ENCODE data around the gene FAM216B. TPM values are rescaled to one million over a fixed set of nuclear protein-coding genes. Genes with fewer than 3 reads are reported as not detected.

Gene FAM216B
- total RNA-seq = not detected

- no peak for DNase-seq (ENCODE audit: low spot score)
These were observed at the start of gene FAM216B for GRCh38 chr13:42781352-42781751. Gene FAM216B (plus strand): TSS chr13:42781584. CDS start chr13:42784068, 2,484 bp downstream.

GRCh38 chr13:42732073-42732472 lies 49.3 kb upstream of the FAM216B start:
- DNase-seq (ENCODE audit: low spot score) = no peak

GRCh38 chr13:42733046-42733445 lies 48.3 kb upstream of the FAM216B start:
- DNase-seq (ENCODE audit: low spot score) = no peak

GRCh38 chr13:42735010-42735409 lies 46.4 kb upstream of the FAM216B start:
- no peak for DNase-seq (ENCODE audit: low spot score)

GRCh38 chr13:42740753-42741152 lies 40.6 kb upstream of the FAM216B start:
- peak; percentile 68 for DNase-seq (ENCODE audit: low spot score)

- no peak for DNase-seq (ENCODE audit: low spot score)
These were observed 39.5 kb upstream of the FAM216B start for GRCh38 chr13:42741914-42742313.

GRCh38 chr13:42745655-42746054 lies 35.7 kb upstream of the FAM216B start:
- no peak for DNase-seq (ENCODE audit: low spot score)

GRCh38 chr13:42746866-42747265 lies 34.5 kb upstream of the FAM216B start:
- DNase-seq (ENCODE audit: low spot score) = no peak

- DNase-seq (ENCODE audit: low spot score) = no peak
These were observed 33.9 kb upstream of the FAM216B start for GRCh38 chr13:42747399-42747873.

- DNase-seq (ENCODE audit: low spot score) = no peak
These were observed 30.6 kb upstream of the FAM216B start for GRCh38 chr13:42750794-42751193.

GRCh38 chr13:42751693-42752092 lies 29.7 kb upstream of the FAM216B start:
- no peak for DNase-seq (ENCODE audit: low spot score)

- DNase-seq (ENCODE audit: low spot score) = no peak
These were observed 28.7 kb upstream of the FAM216B start for GRCh38 chr13:42752731-42753130.

GRCh38 chr13:42753697-42754096 lies 27.7 kb upstream of the FAM216B start:
- no peak for DNase-seq (ENCODE audit: low spot score)

- no peak for DNase-seq (ENCODE audit: low spot score)
These were observed 26.4 kb upstream of the FAM216B start for GRCh38 chr13:42754801-42755510.

- no peak for DNase-seq (ENCODE audit: low spot score)
These were observed 23.5 kb upstream of the FAM216B start for GRCh38 chr13:42757678-42758420.

- no peak for DNase-seq (ENCODE audit: low spot score)
These were observed 22.9 kb upstream of the FAM216B start for GRCh38 chr13:42758515-42758914.

GRCh38 chr13:42760951-42761350 lies 20.4 kb upstream of the FAM216B start:
- no peak for DNase-seq (ENCODE audit: low spot score)

- DNase-seq (ENCODE audit: low spot score) = no peak
These were observed 19.1 kb upstream of the FAM216B start for GRCh38 chr13:42762251-42762650.

GRCh38 chr13:42762917-42763316 lies 18.5 kb upstream of the FAM216B start:
- DNase-seq (ENCODE audit: low spot score) = no peak

- DNase-seq (ENCODE audit: low spot score) = no peak
These were observed 15.4 kb upstream of the FAM216B start for GRCh38 chr13:42766016-42766415.

- DNase-seq (ENCODE audit: low spot score) = no peak
These were observed 11.7 kb upstream of the FAM216B start for GRCh38 chr13:42769650-42770049.

GRCh38 chr13:42776558-42776957 lies 4.8 kb upstream of the FAM216B start:
- DNase-seq (ENCODE audit: low spot score) = peak; percentile 16

GRCh38 chr13:42777467-42777866 lies 3.9 kb upstream of the FAM216B start:
- no peak for DNase-seq (ENCODE audit: low spot score)
